HG03571 (cell line): Measurements from ENCODE around the gene IL1RN.
A peak's percentile ranks its signal among the peaks of the same experiment; 100 is the strongest.

Source experiments
- ATAC-seq: cut with Tn5 transposase; IDR thresholded peaks from one replicate; pipeline ENCODE4 v1.9.1; 2021; ENCODE audit not compliant: unreplicated experiment

IL1RN gene

DNA sequence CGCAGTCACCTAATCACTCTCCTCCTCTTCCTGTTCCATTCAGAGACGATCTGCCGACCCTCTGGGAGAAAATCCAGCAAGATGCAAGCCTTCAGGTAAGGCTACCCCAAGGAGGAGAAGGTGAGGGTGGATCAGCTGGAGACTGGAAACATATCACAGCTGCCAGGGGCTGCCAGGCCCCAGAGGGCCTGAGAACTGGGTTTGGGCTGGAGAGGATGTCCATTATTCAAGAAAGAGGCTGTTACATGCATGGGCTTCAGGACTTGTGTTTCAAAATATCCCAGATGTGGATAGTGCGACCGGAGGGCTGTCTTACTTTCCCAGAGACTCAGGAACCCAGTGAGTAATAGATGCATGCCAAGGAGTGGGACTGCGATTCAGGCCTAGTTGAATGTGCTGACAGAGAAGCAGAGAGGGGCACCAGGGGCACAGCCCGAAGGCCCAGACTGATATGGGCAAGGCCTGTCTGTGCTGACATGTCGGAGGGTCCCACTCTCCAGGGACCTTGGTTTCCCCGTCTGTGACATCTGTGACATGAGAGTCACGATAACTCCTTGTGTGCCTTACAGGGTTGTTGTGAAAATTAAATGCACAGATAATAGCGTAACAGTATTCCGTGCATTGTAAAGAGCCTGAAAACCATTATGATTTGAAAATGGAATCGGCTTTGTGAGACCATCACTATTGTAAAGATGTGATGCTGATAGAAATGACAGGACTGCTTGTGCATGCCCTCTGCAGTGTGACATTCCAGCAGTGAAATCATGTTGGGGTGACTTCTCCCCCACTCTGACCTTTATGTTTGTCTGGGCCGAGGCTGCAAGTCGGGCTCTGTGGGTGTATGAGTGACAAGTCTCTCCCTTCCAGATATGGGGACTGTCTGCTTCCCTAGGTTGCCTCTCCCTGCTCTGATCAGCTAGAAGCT is 510 bp downstream of the IL1RN start:
- no peak for ATAC-seq

DNA sequence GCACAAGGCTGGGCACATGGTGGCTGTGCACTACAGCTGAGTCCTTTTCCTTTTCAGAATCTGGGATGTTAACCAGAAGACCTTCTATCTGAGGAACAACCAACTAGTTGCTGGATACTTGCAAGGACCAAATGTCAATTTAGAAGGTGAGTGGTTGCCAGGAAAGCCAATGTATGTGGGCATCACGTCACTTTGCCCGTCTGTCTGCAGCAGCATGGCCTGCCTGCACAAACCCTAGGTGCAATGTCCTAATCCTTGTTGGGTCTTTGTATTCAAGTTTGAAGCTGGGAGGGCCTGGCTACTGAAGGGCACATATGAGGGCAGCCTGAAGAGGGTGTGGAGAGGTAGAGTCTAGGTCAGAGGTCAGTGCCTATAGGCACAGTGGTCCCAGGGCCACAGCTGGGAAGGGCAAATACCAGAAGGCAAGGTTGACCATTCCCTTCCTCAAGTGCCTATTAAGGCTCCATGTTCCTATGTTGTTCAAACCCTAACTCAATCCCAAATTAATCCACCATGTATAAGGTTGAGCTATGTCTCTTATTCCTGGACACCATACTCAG is 2.2 kb downstream of the IL1RN start:
- no peak for ATAC-seq

DNA sequence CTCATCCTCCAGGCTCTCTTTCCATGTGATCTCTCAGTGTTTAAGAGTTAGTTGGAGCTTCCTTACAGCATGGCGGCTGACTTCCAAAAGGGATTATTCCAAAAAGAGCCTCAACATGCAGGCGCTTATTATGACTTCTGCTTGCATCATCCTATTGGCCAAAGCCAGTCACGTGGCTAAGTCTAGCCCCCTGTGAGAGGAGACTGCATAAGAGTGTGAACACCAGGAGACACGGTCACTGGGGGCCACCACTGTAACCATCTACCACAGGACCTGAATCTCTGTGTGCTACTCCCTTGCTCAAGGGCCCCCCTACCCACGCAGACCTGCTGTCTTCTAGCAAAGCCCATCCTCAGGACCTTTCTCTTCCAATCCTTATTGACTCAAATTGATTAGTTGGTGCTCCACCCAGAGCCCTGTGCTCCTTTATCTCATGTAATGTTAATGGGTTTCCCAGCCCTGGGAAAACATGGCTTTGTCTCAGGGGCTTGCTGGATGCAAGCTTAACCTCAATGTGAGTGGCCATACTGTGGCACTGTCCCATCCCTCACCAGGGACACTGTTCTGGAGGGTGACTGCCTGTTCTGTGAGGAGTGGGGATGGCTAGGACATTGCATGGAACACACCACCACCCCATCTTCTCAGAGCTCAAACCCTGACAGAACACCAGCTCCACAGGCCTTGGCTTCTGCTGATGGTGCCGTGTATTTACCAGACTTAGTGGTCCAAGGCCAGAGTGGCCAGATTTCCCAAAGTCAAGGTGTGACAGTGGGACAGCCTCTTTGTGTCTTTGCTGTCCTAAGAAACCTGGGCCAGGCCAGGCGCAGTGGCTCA is 4.2 kb downstream of the IL1RN start:
- no peak for ATAC-seq

DNA sequence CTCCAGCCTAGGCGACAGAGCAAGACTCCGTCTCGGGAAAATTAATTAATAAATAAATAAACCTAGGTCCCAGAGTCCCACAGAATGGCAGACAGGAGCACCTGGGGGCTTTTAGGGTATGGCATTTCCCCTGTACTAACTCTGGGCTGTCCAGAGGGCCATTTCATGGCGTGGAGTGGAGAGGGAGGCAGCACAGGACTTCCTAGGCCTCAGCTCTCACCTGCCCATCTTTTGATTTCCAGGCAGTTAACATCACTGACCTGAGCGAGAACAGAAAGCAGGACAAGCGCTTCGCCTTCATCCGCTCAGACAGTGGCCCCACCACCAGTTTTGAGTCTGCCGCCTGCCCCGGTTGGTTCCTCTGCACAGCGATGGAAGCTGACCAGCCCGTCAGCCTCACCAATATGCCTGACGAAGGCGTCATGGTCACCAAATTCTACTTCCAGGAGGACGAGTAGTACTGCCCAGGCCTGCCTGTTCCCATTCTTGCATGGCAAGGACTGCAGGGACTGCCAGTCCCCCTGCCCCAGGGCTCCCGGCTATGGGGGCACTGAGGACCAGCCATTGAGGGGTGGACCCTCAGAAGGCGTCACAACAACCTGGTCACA is 5.1 kb downstream of the IL1RN start:
- no peak for ATAC-seq

DNA sequence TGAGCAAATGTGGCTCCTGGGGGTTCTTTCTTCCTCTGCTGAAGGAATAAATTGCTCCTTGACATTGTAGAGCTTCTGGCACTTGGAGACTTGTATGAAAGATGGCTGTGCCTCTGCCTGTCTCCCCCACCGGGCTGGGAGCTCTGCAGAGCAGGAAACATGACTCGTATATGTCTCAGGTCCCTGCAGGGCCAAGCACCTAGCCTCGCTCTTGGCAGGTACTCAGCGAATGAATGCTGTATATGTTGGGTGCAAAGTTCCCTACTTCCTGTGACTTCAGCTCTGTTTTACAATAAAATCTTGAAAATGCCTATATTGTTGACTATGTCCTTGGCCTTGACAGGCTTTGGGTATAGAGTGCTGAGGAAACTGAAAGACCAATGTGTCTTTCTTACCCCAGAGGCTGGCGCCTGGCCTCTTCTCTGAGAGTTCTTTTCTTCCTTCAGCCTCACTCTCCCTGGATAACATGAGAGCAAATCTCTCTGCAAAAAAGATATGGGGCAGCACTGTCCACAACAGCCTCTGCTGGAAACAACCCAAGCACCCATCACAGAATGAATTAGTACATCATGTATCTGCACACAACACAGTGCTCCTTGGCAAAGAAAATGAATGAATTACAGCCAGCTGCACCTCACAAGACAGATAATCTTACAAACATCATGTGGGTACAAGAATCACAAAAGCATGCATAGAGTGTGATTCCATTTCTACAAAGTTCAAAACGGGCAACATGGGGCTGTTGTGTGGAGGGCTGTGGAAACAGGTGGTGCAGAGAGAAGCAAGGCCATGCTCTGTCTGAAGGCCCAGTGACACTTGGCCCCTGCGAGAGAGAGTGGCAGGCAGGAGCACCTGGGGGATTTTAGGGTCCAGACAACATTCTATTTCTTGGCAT is 6.6 kb downstream of the IL1RN start:
- no peak for ATAC-seq

DNA sequence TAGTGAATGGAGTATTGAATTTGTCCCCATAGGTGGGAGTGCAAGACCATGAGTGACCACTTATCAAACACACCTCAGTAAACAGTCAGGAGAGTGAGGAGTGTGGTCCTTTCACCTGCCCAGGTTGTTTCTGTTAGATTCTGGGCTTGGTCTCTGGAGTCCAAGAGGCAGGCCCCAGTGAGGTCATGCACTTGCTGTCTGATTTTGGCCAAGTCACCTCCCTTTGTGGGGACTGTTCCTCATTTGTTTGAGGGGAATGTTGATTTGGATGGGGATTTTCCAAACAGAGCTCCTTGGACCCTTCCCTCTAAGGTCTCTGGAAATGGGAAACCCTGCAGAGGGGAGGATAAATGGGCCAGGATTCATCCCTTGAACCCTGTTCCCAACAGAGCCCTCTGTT is 7.3 kb downstream of the IL1RN start:
- no peak for ATAC-seq

DNA sequence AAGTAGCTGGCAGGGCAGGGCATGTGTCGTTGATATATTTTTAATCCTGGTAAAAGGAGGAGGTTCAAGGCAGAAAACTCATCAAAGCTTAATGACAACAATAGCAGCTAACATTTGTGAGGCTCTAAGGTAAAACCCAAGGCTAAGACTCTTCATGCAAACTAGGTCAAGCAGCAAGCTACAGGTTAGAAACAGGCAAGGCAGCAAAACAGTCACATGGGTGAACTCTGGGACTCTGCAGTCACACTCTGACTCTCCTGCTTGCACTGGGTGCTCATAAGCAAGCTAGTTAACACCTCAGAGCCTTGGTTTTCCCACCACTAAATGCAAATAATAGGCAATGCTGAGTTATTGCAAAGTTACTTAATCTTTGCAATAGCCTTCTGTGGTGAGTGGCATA is 7.9 kb downstream of the IL1RN start:
- ATAC-seq = no peak

DNA sequence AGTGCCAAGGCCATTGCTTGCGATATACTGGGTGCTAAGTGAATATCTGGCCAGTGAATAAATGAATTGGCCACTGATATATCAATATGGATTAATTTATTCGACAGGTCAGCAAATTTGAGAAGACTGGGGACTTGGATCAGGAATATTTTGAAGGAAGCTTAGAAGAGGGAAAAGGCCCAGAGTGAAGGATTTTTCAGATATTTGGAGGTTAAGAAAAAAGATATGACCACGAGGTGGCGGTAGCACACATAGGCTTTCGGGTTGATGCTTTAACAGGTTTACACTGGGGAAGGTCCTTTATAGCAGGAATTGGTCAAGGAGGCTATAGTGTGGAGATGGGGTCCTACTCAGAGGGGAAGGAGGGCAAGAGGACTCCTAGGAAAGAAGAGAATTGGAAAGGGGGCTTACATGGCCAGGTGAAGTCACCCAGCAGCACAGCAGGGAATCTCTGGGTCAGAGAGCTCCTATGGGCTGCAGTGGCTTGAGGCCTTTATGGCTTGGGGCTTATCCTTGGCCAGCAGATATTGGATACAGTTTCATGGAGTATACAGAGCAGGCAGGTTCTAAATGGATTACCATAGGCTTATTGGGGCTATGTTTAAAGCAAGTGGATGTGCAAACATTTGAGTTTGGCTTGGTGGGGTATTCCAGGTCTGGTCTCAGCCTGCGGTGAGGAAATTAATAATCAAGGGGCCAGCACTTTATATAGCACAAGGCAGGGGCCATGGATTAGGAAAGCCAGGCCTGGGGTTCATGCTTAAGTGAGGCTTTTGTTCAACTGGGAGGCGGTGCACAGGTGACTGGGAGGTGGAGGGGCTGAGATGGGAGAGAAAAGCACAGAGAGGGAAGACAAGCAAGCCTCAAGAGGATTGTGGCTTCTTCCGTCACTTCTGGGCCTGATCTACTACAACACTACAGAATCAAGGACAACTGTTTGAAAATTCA is 9.7 kb downstream of the IL1RN start:
- no peak for ATAC-seq

DNA sequence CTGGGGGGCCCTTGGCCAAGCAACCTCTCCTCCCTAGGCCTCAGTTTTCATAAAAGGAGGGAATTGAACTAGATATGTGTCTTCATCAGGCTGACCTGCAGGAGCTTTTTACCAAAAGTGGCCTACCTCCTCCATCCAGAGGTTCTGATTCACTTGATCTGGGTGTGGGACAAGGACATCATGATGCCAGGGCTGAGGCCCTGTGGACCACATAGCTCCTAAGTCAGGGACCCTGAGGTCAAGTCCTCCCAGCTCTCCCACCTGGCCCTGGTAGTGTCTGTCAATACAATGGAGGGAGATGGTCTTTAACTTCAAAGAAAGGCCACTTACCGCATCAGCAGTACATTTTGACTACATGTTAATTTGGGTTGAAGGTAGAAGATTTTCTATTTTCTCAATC is 10.4 kb downstream of the IL1RN start:
- ATAC-seq = no peak

DNA sequence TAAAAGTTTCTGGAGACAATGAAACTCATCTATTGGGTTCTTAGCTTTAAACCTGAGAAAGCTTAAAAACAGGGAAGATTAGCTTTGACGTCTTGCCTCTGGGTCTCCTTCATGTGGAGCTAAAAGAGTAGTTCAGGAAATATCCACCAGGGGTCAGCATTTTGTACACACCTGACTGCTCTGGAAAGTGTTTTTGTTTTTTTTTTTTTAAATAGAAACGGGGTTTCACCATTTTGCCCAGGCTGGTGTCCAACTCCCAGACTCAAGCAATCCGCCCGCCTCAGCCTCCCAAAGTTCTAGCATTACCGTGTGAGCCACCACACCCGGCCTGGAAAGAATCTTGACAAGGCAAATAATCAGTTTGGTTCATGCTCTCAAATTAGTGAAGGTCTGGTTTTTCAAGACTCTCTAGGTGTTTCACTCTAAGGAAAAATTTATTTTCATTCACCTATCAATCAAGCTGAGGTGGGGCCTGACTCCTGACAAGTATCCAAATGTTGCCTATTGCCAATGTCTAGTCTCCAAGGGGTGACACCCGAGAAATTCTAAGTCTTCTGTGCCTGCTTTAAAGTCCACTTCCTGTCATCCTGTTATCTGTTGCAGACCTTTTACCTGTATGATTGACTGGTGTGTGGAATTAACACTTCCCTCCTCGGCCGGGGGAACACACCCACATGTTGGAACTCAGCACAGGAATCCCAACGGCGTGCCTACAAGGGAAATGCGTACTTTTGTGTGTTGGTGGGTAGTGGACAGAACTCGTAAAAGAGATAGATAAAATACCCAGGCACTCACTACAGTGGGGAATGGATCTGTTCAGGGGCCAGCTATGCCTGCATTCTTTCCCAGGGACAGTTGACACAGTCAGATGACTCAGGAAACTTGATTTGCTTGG is 11.3 kb downstream of the IL1RN start:
- no peak for ATAC-seq

DNA sequence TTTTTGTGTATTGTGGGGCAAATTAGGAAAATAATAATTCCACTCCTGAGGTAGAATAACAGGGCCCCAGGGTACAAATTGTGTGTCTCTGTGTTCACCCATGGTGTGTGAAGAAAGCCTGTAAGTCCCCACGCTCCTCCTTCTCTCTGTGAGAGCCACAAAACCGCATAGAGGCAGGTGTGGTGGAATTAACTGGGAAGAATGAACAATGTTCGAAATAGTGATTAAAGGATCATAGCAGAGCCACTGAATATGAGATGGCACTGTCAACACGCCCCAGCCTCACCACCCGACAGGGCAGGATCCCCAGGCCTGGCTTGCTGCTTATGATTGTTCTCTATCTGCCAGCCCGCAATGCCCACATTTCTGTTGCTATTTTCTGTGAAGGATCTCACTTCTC is 14.1 kb downstream of the IL1RN start:
- ATAC-seq = no peak

DNA sequence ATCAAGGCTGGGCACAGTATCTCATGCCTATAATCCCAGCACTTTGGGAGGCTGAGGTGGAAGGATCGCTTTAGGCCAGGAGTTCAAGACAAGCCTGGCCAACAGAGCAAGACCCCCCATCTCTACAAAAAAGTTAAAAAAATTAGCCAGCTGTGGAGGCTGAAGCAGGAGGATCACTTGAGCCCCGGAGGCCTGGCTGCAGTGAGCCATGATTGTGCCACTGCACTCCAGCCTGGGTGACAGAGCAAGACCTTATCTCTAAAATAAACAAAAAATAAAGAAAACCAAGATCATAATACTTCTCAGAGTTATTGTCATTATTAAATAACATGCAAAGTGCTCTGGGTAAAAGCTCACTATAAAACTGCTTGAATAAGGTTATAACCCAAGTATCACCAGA is 14.9 kb downstream of the IL1RN start:
- no peak for ATAC-seq

DNA sequence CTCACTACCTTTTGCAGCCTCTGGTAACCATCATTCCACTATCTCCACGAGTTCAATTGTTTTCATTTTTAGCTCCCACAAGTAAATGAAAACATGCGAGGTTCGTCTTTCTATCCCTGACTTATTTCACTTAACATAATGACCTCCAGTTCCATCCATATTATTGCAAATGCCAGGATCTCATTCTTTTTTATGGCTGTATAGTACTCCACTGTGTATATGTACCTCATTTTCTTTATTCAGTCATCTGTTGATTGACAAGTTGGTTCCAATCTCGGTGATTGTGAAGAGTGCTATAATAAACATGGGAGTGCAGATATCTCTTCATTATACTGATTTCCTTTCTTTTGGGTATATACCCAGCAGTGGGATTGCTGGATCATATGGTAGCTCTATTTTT is 16.9 kb downstream of the IL1RN start:
- ATAC-seq = no peak

DNA sequence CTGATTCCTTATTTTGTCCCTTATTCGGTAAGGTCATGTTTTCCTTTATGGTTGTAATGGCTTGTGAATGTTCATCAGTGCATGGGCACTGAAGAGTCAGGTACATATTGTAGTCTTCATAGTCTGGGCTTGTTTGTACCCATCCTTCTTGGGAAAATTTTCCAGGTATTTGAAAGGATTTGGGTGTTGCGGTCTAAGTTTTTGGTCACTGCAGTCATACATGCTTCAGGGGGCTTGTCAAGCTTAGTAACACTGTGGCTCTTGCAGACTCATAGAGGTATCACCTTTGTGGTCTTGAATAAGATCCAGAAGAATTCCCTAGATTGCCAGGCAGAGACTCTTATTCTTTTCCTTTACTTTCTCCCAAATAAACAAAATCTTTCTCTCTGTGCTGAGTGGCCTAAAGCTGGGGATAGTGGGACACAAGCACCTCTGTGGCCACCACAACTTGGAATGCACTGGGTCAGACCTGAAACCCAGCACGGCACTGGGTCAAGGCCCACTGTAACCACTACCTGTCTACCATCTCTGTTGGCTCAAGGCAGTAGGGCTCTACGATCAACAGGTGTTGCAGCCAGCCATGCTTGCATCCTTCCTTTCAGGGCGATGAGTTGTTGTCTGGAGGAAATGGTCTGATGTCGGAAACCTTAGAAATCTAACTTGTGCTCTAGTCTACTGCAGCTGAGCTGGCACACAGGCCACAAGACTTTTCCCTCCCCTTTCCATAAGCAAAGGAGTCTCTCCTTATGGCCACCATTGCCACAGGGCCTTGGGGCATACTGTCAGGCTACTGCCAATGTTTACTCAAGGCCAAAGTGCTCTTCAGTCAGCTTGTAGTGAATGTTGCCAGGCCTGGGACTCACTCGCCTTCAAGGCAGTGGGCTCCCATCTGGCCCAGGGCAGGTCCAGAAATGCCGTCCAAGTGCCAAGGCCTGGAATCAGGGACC is 21.5 kb downstream of the IL1RN start:
- ATAC-seq = peak; percentile 62

DNA sequence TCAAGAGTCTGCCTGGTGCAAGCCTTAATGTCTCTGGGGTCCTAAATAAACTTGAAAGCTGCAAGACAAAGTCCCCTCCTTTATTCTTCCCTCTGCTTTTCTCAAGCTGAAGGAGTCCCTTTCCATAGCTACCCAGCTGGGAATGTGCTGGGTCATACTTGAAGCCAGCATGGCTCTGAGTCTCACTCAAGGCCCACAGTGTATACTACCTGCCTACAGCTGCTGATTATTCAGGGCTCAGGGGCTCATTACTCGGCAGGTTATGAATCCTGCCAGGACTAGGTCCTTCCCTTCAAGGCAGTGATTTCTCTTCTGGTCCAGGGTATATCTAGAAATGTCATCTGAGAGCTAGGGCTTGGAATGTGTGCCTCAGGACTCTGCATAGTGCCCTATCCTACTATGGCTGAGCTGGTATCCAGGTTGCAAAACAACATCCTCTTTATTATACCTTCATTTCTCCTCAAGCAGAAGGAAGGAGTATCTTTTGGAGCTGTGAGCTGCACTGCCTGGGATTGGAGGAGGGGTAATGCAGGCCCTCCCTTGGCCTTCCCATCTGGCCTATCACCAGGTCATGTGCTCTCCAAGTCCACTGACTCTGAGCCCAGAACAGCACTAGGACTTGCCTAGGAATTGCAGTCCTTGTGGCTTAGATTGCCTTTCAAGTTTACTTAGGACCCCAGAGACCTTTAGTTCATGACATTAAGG is 22.3 kb downstream of the IL1RN start:
- no peak for ATAC-seq

DNA sequence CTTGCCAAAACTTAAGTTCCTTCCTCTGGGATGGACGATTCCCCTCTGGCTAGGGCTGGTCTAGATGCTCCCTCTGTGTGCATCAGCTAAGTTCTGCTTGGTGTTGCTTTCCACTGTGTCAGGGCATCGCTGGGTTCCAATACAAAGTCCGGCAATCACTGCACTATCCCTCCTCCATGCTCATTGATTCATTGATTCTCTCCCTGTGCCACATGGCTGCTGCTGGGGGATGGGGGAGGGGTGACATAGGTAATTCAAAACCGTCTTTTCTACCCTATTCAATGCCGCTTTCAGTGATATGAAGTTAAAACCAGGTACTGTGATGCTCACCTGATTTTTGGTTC is 22.8 kb downstream of the IL1RN start:
- no peak for ATAC-seq

DNA sequence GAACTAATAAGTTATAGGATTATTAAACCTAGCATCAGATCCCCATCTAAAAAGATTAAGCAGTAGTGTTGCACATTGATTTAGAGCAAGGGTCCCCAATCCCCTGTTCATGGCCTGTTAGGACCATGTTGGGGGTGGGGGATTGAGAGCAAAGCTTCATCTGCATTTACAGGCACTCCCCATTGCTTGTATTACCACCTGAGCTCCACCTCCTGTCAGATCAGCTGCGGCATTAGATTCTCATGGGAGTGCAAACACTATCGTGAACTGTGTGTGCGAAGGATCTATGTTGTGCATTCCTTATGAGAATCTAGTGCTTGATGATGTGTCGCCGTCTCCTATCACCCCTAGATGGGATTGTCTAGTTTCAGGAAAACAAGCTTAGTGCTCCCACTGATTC is 27.9 kb downstream of the IL1RN start:
- ATAC-seq = no peak
